HEK293 (cell line): ENCODE results near the gene GRIN2A.

Experiments used
- CTCF ChIA-PET: fragments of 350-600 bp; formaldehyde crosslinking; extraction: SDS; loops from one replicate; lab custom pipeline; 2021; ENCODE audit warnings: antibody characterized with exemption; lab: Yijun Ruan, JAX
- POLR2A ChIA-PET: fragments of 300-600 bp; formaldehyde crosslinking; extraction: SDS; loops from one replicate; lab custom pipeline; 2020; ENCODE audit warnings: antibody characterized with exemption, inconsistent platforms; lab: Yijun Ruan, JAX
- H3K27ac ChIP-seq: fragments of 200-500 bp; sonication (Bioruptor generic); 2 replicates; pipeline ENCODE4 v1.5.1; 2014; ENCODE audit warnings: low read depth, low read length, control low read depth, inconsistent platforms; ENCODE audit errors: extremely low read depth
- H3K36me3 ChIP-seq, 2 experiments: fragments of 200-500 bp in 1 of 2; sonication (Bioruptor generic) in 1 of 2; 1 replicate in 1 of 2; 2 replicates in 1 of 2; pipeline ENCODE4 v1.5.1; 2014 to 2017; ENCODE audit warnings: inconsistent platforms in 2 of 2, low read length in 2 of 2; ENCODE audit not compliant: control insufficient read depth in 2 of 2, insufficient read depth in 1 of 2
- H3K4me1 ChIP-seq: fragments of 200-500 bp; sonication (Bioruptor generic); 2 replicates; pipeline ENCODE4 v1.5.1; 2014; ENCODE audit warnings: mild to moderate bottlenecking, low read length, inconsistent platforms; ENCODE audit not compliant: control insufficient read depth, insufficient read depth
- H3K4me3 ChIP-seq: 2 replicates; pipeline ENCODE4 v1.5.1; 2011; ENCODE audit warnings: low read depth, mild to moderate bottlenecking, control low read depth, low read length, moderate library complexity
- H3K9me3 ChIP-seq: fragments of 200-500 bp; sonication (Bioruptor generic); 2 replicates; pipeline ENCODE4 v1.5.1; 2014; ENCODE audit warnings: low read depth, low read length, inconsistent platforms; ENCODE audit not compliant: control insufficient read depth, insufficient read depth
- EGR2 ChIP-seq: fragments of 450-650 bp; formaldehyde crosslinking; IDR thresholded peaks from 2 replicates; pipeline ENCODE4 v1.5.1; 2016; ENCODE audit warnings: low read depth, missing biosample characterization, missing genetic modification characterization
- GLIS1 ChIP-seq: fragments of 450-650 bp; formaldehyde crosslinking; IDR thresholded peaks from 2 replicates; pipeline ENCODE4 v1.5.1; 2016; ENCODE audit warnings: missing biosample characterization, missing genetic modification characterization
- KLF1 ChIP-seq: fragments of 450-650 bp; formaldehyde crosslinking; IDR thresholded peaks from 2 replicates; pipeline ENCODE4 v1.5.1; 2016; ENCODE audit warnings: missing biosample characterization, missing genetic modification characterization
- KLF10 ChIP-seq: fragments of 450-650 bp; IDR thresholded peaks from 2 replicates; pipeline ENCODE4 v1.5.1; 2018; ENCODE audit warnings: missing biosample characterization, mild to moderate bottlenecking, missing genetic modification characterization
- KLF9 ChIP-seq: fragments of 450-650 bp; formaldehyde crosslinking; IDR thresholded peaks from 2 replicates; pipeline ENCODE4 v1.5.1; 2016; ENCODE audit warnings: missing biosample characterization, missing genetic modification characterization, low read depth
- MZF1 ChIP-seq: fragments of 450-650 bp; formaldehyde crosslinking; IDR thresholded peaks from 2 replicates; pipeline ENCODE4 v1.5.1; 2017; ENCODE audit warnings: missing biosample characterization, missing genetic modification characterization, borderline replicate concordance
- PRDM10 ChIP-seq: fragments of 450-650 bp; formaldehyde crosslinking; IDR thresholded peaks from 2 replicates; pipeline ENCODE4 v1.5.1; 2016; ENCODE audit warnings: missing biosample characterization, missing genetic modification characterization
- TCF7L2 ChIP-seq: IDR thresholded peaks from 2 replicates; pipeline ENCODE4 v1.6.1; 2011; ENCODE audit warnings: low read depth, mild to moderate bottlenecking, inconsistent platforms, low read length, moderate library complexity, borderline replicate concordance
- TRIM28 ChIP-seq: IDR thresholded peaks from 2 replicates; pipeline ENCODE4 v1.6.1; 2011; ENCODE audit warnings: low read length, control low read depth, borderline replicate concordance
- ZFP37 ChIP-seq: fragments of 450-650 bp; formaldehyde crosslinking; IDR thresholded peaks from 2 replicates; pipeline ENCODE4 v1.5.1; 2016; ENCODE audit warnings: missing biosample characterization, missing genetic modification characterization
- ZNF112 ChIP-seq: fragments of 450-650 bp; formaldehyde crosslinking; IDR thresholded peaks from 2 replicates; pipeline ENCODE4 v1.5.0; 2017; ENCODE audit warnings: missing biosample characterization, missing genetic modification characterization
- ZNF140 ChIP-seq: fragments of 450-650 bp; formaldehyde crosslinking; IDR thresholded peaks from 2 replicates; pipeline ENCODE4 v1.5.1; 2016; ENCODE audit warnings: missing biosample characterization, missing genetic modification characterization
- ZNF335 ChIP-seq: fragments of 450-650 bp; formaldehyde crosslinking; conservative IDR thresholded peaks from 2 replicates; pipeline ENCODE4 v1.5.1; 2016; ENCODE audit warnings: missing biosample characterization, missing genetic modification characterization
- ZNF501 ChIP-seq: fragments of 450-650 bp; formaldehyde crosslinking; IDR thresholded peaks from 2 replicates; pipeline ENCODE4 v1.5.1; 2016; ENCODE audit warnings: missing biosample characterization, missing genetic modification characterization
- ZNF521 ChIP-seq: fragments of 450-650 bp; formaldehyde crosslinking; IDR thresholded peaks from 2 replicates; pipeline ENCODE4 v1.5.1; 2017; ENCODE audit warnings: missing biosample characterization, mild to moderate bottlenecking, missing genetic modification characterization
- ZNF544 ChIP-seq: fragments of 450-650 bp; formaldehyde crosslinking; IDR thresholded peaks from 2 replicates; pipeline ENCODE4 v1.5.0; 2017; ENCODE audit warnings: missing biosample characterization, missing genetic modification characterization
- ZNF654 ChIP-seq: fragments of 450-650 bp; formaldehyde crosslinking; IDR thresholded peaks from 2 replicates; pipeline ENCODE4 v1.5.1; 2016; ENCODE audit warnings: low read depth, missing biosample characterization, missing genetic modification characterization
- ZNF677 ChIP-seq: fragments of 450-650 bp; IDR thresholded peaks from 2 replicates; pipeline ENCODE4 v1.5.0; 2018; ENCODE audit warnings: missing biosample characterization, mild to moderate bottlenecking, missing genetic modification characterization, moderate library complexity
- ZNF776 ChIP-seq: fragments of 450-650 bp; formaldehyde crosslinking; IDR thresholded peaks from 2 replicates; pipeline ENCODE4 v1.5.0; 2017; ENCODE audit warnings: missing biosample characterization, missing genetic modification characterization, borderline replicate concordance
- TF ChIP-seq, protein P1 (sequence below): fragments of 450-650 bp; formaldehyde crosslinking; IDR thresholded peaks from 2 replicates; pipeline ENCODE4 v1.5.1; 2016; ENCODE audit warnings: missing biosample characterization, missing genetic modification characterization
- TF ChIP-seq, protein P2 (sequence below): fragments of 450-650 bp; formaldehyde crosslinking; IDR thresholded peaks from 2 replicates; pipeline ENCODE4 v1.5.1; 2016; ENCODE audit warnings: missing biosample characterization, missing genetic modification characterization

GRIN2A gene

GRCh38 chr16:10045291-10045775 is 136.9 kb downstream of the GRIN2A start:
- CTCF ChIA-PET, result no interaction called here
- Histone ChIP-seq H3K36me3 (no peaks in the 10 kb centered on the region), H3K4me3 (no peak overlapping the region), H3K9me3 (no peaks in the 10 kb centered on the region), H3K4me1 (no peaks in the 10 kb centered on the region), H3K27ac (no peak overlapping the region)
- POLR2A ChIA-PET, result no interaction called here
- TF ChIP-seq TCF7L2, result no peak
- TF ChIP-seq ZNF544 (tag by site-specific recombination), result no peak
- TF ChIP-seq, protein P1, sequence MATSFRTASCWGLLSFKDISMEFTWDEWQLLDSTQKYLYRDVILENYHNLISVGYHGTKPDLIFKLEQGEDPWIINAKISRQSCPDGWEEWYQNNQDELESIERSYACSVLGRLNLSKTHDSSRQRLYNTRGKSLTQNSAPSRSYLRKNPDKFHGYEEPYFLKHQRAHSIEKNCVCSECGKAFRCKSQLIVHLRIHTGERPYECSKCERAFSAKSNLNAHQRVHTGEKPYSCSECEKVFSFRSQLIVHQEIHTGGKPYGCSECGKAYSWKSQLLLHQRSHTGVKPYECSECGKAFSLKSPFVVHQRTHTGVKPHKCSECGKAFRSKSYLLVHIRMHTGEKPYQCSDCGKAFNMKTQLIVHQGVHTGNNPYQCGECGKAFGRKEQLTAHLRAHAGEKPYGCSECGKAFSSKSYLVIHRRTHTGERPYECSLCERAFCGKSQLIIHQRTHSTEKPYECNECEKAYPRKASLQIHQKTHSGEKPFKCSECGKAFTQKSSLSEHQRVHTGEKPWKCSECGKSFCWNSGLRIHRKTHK, result no peak
- TF ChIP-seq KLF9 (tag by site-specific recombination), result no peak
- TF ChIP-seq ZFP37 (tag by site-specific recombination), result no peak
- no peak for TF ChIP-seq ZNF140 (tag by site-specific recombination)

DNA sequence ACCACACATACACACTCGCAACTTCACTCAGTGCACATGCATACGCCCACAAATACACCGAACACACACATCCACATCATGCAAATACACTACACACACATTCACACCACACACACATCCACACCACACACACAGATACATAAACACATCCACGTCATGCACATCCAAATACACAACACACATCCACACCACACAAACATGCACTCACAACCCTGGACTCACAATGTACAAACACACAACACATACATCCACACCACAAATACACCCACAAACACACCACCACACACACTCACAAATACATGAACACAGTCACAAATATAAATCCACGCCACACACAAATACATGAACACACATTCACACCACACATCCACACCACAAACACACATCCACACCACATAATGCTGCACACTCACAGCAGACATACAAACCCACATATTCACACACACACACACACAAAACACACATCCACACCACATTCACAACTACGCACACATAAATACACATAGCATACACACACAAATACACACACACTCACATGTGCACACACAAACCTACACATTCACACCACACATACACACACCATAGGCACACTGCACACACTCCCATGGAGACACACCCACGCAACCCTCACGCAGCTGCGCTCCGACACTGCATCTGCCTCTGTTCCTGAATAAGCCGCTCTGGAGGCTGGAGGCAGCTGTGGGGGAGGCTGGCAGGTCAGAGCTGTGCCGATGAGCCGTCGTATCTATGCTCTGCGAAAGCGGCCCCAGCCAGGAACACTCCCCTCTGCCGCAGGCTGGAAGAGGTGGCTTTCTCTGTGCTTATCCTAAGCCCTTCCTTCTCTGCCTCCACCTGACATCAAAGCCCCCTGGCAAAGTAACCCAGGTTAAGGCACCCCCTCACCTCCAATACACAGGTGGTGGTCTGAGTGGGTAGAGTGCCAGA is 141.8 kb downstream of the GRIN2A start:
- CTCF ChIA-PET, result interaction anchor here (0.6 kb wide), 1 partner anchor 452 kb away, joined by 3 read pairs; no protein-coding TSS in a partner anchor

GRCh38 chr16:10039220-10040096 is 142.8 kb downstream of the GRIN2A start:
- H3K9me3 ChIP-seq, result no peaks in the 10 kb centered on the region
- no peak overlapping the region for H3K27ac ChIP-seq
- ChIA-PET POLR2A (no interaction called here), CTCF (interaction anchor here (0.7 kb wide), 1 partner anchor 31 kb away, joined by 4 read pairs; no protein-coding TSS in a partner anchor)
- no peak overlapping the region for H3K4me3 ChIP-seq
- no peaks in the 10 kb centered on the region for H3K4me1 ChIP-seq
- no peaks in the 10 kb centered on the region for H3K36me3 ChIP-seq
- TF ChIP-seq GLIS1 (tag by site-specific recombination) (no peak), TRIM28 (no peak), PRDM10 (tag by site-specific recombination) (no peak), ZNF654 (tag by site-specific recombination) (no peak)
- TF ChIP-seq, protein P2, sequence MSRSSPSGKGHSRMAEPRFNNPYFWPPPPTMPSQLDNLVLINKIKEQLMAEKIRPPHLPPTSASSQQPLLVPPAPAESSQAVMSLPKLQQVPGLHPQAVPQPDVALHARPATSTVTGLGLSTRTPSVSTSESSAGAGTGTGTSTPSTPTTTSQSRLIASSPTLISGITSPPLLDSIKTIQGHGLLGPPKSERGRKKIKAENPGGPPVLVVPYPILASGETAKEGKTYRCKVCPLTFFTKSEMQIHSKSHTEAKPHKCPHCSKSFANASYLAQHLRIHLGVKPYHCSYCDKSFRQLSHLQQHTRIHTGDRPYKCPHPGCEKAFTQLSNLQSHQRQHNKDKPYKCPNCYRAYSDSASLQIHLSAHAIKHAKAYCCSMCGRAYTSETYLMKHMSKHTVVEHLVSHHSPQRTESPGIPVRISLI (tag by site-specific recombination), result no peak

More for the DNA sequence above, 141.8 kb downstream of the GRIN2A start:
- 0 out of 2 replicates have a peak, but pooled peaks have one; percentile 18 for TF ChIP-seq ZNF776 (tag by site-specific recombination)
- TF ChIP-seq EGR2 (tag by site-specific recombination), result 0 out of 2 replicates have a peak, but pooled peaks have one; percentile 11
- no peak for TF ChIP-seq ZNF501 (tag by site-specific recombination)
- no peak for TF ChIP-seq KLF1
- TF ChIP-seq ZNF335 (tag by site-specific recombination), result no peak
- no peak for TF ChIP-seq KLF10
- TF ChIP-seq MZF1 (tag by site-specific recombination), result no peak
- TF ChIP-seq ZNF521 (tag by site-specific recombination), result no peak
- TF ChIP-seq ZNF112 (tag by site-specific recombination), result no peak
- no peak for TF ChIP-seq ZNF677
- POLR2A ChIA-PET, result no interaction called here
- Histone ChIP-seq H3K36me3 (no peaks in the 10 kb centered on the region), H3K4me1 (no peaks in the 10 kb centered on the region), H3K27ac (no peak overlapping the region), H3K9me3 (no peaks in the 10 kb centered on the region), H3K4me3 (no peak overlapping the region)
